Glutamatergic neuron (in vitro differentiated cells): ENCODE results near the gene PEDS1. TPM values are rescaled to one million over a fixed set of nuclear protein-coding genes. Genes with fewer than 3 reads are reported as not detected.

ENCODE experiments used
- DNase-seq: peaks from one replicate; pipeline ENCODE4 v3.0.0; 2022
- H3K27ac Mint-ChIP-seq: one replicate; pipeline ENCODE4 v1.8.0; 2020; ENCODE audit warnings: mild to moderate bottlenecking, mixed read lengths, inconsistent platforms; ENCODE audit not compliant: unreplicated experiment
- H3K27me3 Mint-ChIP-seq: one replicate; pipeline ENCODE4 v1.8.0; 2020; ENCODE audit warnings: mild to moderate bottlenecking, moderate library complexity, mixed read lengths, inconsistent platforms; ENCODE audit not compliant: unreplicated experiment
- H3K36me3 Mint-ChIP-seq: one replicate; pipeline ENCODE4 v1.8.0; 2020; ENCODE audit warnings: mild to moderate bottlenecking, mixed read lengths, inconsistent platforms; ENCODE audit not compliant: unreplicated experiment
- H3K4me1 Mint-ChIP-seq: one replicate; pipeline ENCODE4 v1.8.0; 2020; ENCODE audit warnings: mild to moderate bottlenecking, low read depth, mixed read lengths, inconsistent platforms; ENCODE audit not compliant: unreplicated experiment
- H3K4me3 Mint-ChIP-seq: one replicate; pipeline ENCODE4 v1.8.0; 2020; ENCODE audit warnings: mild to moderate bottlenecking, mixed read lengths, inconsistent platforms; ENCODE audit not compliant: unreplicated experiment
- H3K9me3 Mint-ChIP-seq: one replicate; pipeline ENCODE4 v1.8.0; 2020; ENCODE audit warnings: mild to moderate bottlenecking, moderate library complexity, mixed read lengths, inconsistent platforms; ENCODE audit not compliant: unreplicated experiment
- CTCF ChIP-seq: fragments of 200-600 bp; sonication (generic); IDR thresholded peaks from one replicate; pipeline ENCODE4 v1.5.0; 2021; ENCODE audit not compliant: partially characterized antibody, unreplicated experiment
- total RNA-seq: library from RNA; stranded (reverse); fragmentation: NEBNext Ultra II Directional; extraction: Animal tissue kit (Norgen Biotek cat#: 25700); gene quantifications from one replicate; pipeline ENCODE4 v1.2.1, GENCODE V29; 2021; ENCODE audit not compliant: unreplicated experiment

Gene PEDS1
- total RNA-seq, 1 donor from 2014 or later, result 29.3 TPM

- Mint-ChIP-seq H3K27ac (no peak overlapping the region), H3K4me3 (no peak overlapping the region), H3K4me1 (peaks cover 4% of the 10 kb centered on the region), H3K9me3 (peaks cover 6% of the 10 kb centered on the region), H3K36me3 (no peaks in the 10 kb centered on the region), H3K27me3 (peaks cover 4% of the 10 kb centered on the region)
- TF ChIP-seq CTCF, result no peak
- no peak for DNase-seq
Observed at GRCh38 chr20:50187403-50188051, 34.0 kb upstream of the PEDS1 start.

GRCh38 chr20:50186987-50187402 is 33.5 kb upstream of the PEDS1 start:
- H3K36me3 Mint-ChIP-seq, result no peaks in the 10 kb centered on the region
- no peaks in the 10 kb centered on the region for H3K4me1 Mint-ChIP-seq
- TF ChIP-seq CTCF, result no peak
- DNase-seq, result no peak
- no peak overlapping the region for H3K4me3 Mint-ChIP-seq
- peaks cover 4% of the 10 kb centered on the region for H3K27me3 Mint-ChIP-seq
- no peak overlapping the region for H3K27ac Mint-ChIP-seq
- H3K9me3 Mint-ChIP-seq, result peaks cover 2% of the 10 kb centered on the region

- peak; percentile 98 for DNase-seq
- Mint-ChIP-seq H3K27me3 (peaks cover 4% of the 10 kb centered on the region), H3K27ac (no peak overlapping the region), H3K4me3 (no peak overlapping the region), H3K9me3 (peaks cover 2% of the 10 kb centered on the region), H3K36me3 (no peaks in the 10 kb centered on the region), H3K4me1 (no peaks in the 10 kb centered on the region)
- peak; percentile 100 for TF ChIP-seq CTCF
Observed at GRCh38 chr20:50186151-50186885, 32.8 kb upstream of the PEDS1 start.

GRCh38 chr20:50185426-50185825 is 31.9 kb upstream of the PEDS1 start:
- H3K27ac Mint-ChIP-seq, result no peak overlapping the region

More at GRCh38 chr20:50185426-50185825, 31.9 kb upstream of the PEDS1 start:
- Mint-ChIP-seq H3K27me3 (peaks cover 4% of the 10 kb centered on the region), H3K4me1 (no peaks in the 10 kb centered on the region), H3K9me3 (peaks cover 2% of the 10 kb centered on the region), H3K4me3 (no peak overlapping the region), H3K36me3 (no peaks in the 10 kb centered on the region)
- TF ChIP-seq CTCF, result no peak
- no peak for DNase-seq
